Panc1 (cell line): ENCODE results near the gene SPPL2C. TPM values are rescaled to one million over a fixed set of nuclear protein-coding genes. Genes with fewer than 3 reads are reported as not detected.

ENCODE experiments used
- ATAC-seq: fragments of 200-7000 bp; cut with Tn5 transposase; 2 replicates; pipeline ENCODE4 v1.9.1; 2020; ENCODE audit warnings: mild to moderate bottlenecking, moderate library complexity
- BruUV-seq: library from RNA; stranded (reverse); fragments of 400-500 nt; replicated peaks from 2 replicates; lab custom pipeline; 2021; lab: Mats Ljungman, UMichigan
- CTCF ChIA-PET: fragments of 300-600 bp; sonication (Branson Sonifier 250); formaldehyde crosslinking; loops from one replicate; lab custom pipeline; 2022; ENCODE audit warnings: antibody characterized with exemption; lab: Charles Lee
- POLR2A ChIA-PET: fragments of 300-600 bp; sonication (Branson Sonifier 250); formaldehyde crosslinking; loops from one replicate; lab custom pipeline; 2022; ENCODE audit warnings: antibody characterized with exemption; lab: Charles Lee
- DNase-seq: peaks from one replicate; pipeline ENCODE4 v3.0.0-alpha.2; 2010; ENCODE audit warnings: low read depth, low spot score
- H3K27ac ChIP-seq: 2 replicates; pipeline ENCODE4 v1.5.1; 2011; ENCODE audit warnings: mild to moderate bottlenecking, low read length, inconsistent platforms
- H3K27me3 ChIP-seq: fragments of 200-500 bp; sonication (Bioruptor generic); 2 replicates; pipeline ENCODE4 v1.6.0; 2014; ENCODE audit warnings: low read length, inconsistent platforms; ENCODE audit not compliant: control insufficient read depth, insufficient read depth
- H3K36me3 ChIP-seq: fragments of 200-500 bp; sonication (Bioruptor generic); 2 replicates; pipeline ENCODE4 v1.5.1; 2014; ENCODE audit warnings: inconsistent platforms, mild to moderate bottlenecking, low read length, moderate library complexity; ENCODE audit not compliant: control insufficient read depth, insufficient read depth
- H3K4me1 ChIP-seq: 2 replicates; pipeline ENCODE4 v1.5.1; 2011; ENCODE audit warnings: inconsistent platforms, mild to moderate bottlenecking, low read length, moderate library complexity; ENCODE audit not compliant: control insufficient read depth, insufficient read depth
- H3K4me3 ChIP-seq, 2 experiments: 2 replicates each; pipeline ENCODE4 v1.5.1; 2011 to 2012; ENCODE audit warnings: low read depth in 2 of 2, low read length in 2 of 2, mild to moderate bottlenecking in 2 of 2, inconsistent platforms in 1 of 2, moderate library complexity in 1 of 2
- H3K9me3 ChIP-seq: fragments of 200-500 bp; sonication (Bioruptor generic); 2 replicates; pipeline ENCODE4 v1.5.1; 2014; ENCODE audit warnings: low read depth, mild to moderate bottlenecking, inconsistent platforms, low read length, moderate library complexity; ENCODE audit not compliant: control insufficient read depth, insufficient read depth
- CTCF ChIP-seq: fragments of 450-650 bp; IDR thresholded peaks from 2 replicates; pipeline ENCODE4 v1.5.1; 2017; ENCODE audit warnings: mild to moderate bottlenecking
- POLR2AphosphoS5 ChIP-seq: IDR thresholded peaks from 2 replicates; pipeline ENCODE4 v1.6.1; 2012; ENCODE audit warnings: mild to moderate bottlenecking, low read depth, low read length, moderate library complexity
- REST ChIP-seq, 2 experiments: IDR thresholded peaks; 2 replicates each; pipeline ENCODE4 v1.6.1; 2011 to 2012; ENCODE audit warnings: low read depth in 2 of 2, control low read depth in 1 of 2, low read length in 1 of 2, mild to moderate bottlenecking in 1 of 2, moderate library complexity in 1 of 2; ENCODE audit not compliant: insufficient read depth in 1 of 2
- SIN3A ChIP-seq: IDR thresholded peaks from 2 replicates; pipeline ENCODE4 v1.6.1; 2012; ENCODE audit warnings: low read depth, mild to moderate bottlenecking, low read length, moderate library complexity, borderline replicate concordance; ENCODE audit not compliant: insufficient read depth
- TCF7L2 ChIP-seq: IDR thresholded peaks from 2 replicates; pipeline ENCODE4 v1.6.1; 2011; ENCODE audit warnings: mild to moderate bottlenecking, low read depth, low read length, inconsistent platforms
- in situ Hi-C: cut with HindIII; loops from 2 replicates; pipeline ENCODE4 v1.10.0; 2016; ENCODE audit warnings: low sequenced_read_pairs, low pct_unique_long_range_greater_than_20kb
- intact Hi-C: fragments of 100-400 bp; cut with micrococcal nuclease; formaldehyde crosslinking; loops from one replicate; pipeline ENCODE4 v1.10.0; 2022; ENCODE audit not compliant: unreplicated experiment
- total RNA-seq: library from RNA; stranded (reverse); gene quantifications from one replicate; pipeline ENCODE4 v1.2.1, GENCODE V29; 2021; ENCODE audit not compliant: unreplicated experiment

Gene SPPL2C
- total RNA-seq, 1 experiment from 2014 or later = not detected

DNA sequence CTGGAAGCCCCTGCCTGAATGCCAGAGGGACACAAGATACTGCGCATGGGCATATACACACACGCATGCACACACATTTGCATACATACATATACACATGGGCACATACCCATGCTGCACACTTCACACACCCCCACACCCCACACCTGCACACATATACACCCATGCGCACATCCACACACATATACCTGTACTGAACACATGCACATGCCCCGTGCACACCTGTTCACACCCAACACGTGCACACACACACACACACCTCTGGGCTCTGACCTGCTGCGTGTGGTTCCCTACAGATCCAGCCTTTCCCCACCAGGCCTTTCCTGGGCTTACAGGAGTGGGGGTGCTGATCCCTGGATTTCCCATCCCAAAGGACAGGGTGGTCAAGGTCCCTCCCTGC is 6.3 kb downstream of the SPPL2C start:
- ChIA-PET POLR2A (no interaction called here), CTCF (interaction anchor here (2.1 kb wide), 1 partner anchor 211 kb away, joined by 10 read pairs; no protein-coding TSS in a partner anchor)
- no peak for ATAC-seq
- intact Hi-C loops = no loop called here
- in situ Hi-C loops = no loop called here
- no peak overlapping the region for H3K4me3 ChIP-seq
- no peaks in the 10 kb centered on the region for H3K36me3 ChIP-seq
- DNase-seq = no peak
- BruUV-seq = no TSS peak
- TF ChIP-seq POLR2AphosphoS5 (no peak), CTCF (no peak), REST (IDR thresholded peaks at IDR 0.05; ENCODE audit: insufficient read depth in 1 of 2, low read depth in 2 of 2, low read length in 1 of 2) (no peak)
- no peak overlapping the region for H3K27ac ChIP-seq
- H3K27me3 ChIP-seq = no peaks in the 10 kb centered on the region
- H3K9me3 ChIP-seq = no peaks in the 10 kb centered on the region
- no peaks in the 10 kb centered on the region for H3K4me1 ChIP-seq

DNA sequence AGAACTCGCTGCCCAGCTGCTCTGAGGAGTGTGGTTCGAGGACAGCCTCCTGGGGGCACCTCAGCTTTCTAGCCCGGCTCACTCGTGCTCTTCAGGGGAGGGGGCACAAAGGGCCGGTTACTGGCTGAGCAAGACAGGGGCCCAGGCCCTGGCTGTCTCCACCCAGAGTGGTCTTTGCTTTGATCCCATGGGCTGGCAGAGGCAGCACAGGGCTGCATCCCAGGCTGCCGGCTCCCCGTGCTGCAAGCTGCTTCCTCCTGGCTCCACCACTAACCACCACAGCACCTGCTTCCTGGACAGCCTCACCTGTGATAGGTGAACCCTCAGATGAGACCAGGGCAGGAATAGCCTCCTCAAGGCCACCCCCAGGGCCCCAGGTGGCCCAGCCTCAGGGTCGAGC is 6.8 kb downstream of the SPPL2C start:
- BruUV-seq = no TSS peak
- intact Hi-C loops = no loop called here
- Histone ChIP-seq H3K4me1 (no peaks in the 10 kb centered on the region), H3K27me3 (no peaks in the 10 kb centered on the region), H3K36me3 (no peaks in the 10 kb centered on the region), H3K9me3 (no peaks in the 10 kb centered on the region), H3K27ac (no peak overlapping the region), H3K4me3 (no peak overlapping the region)
- CTCF ChIA-PET = interaction anchor here (2.1 kb wide), 1 partner anchor 211 kb away, joined by 10 read pairs; no protein-coding TSS in a partner anchor
- POLR2A ChIA-PET = no interaction called here
- DNase-seq = no peak
- no peak for TF ChIP-seq CTCF
- no peak for TF ChIP-seq POLR2AphosphoS5
- TF ChIP-seq TCF7L2 = no peak
- TF ChIP-seq REST (IDR thresholded peaks at IDR 0.05; ENCODE audit: insufficient read depth in 1 of 2, low read depth in 2 of 2, low read length in 1 of 2) = no peak
- TF ChIP-seq SIN3A = no peak
- ATAC-seq = no peak
- in situ Hi-C loops = no loop called here
